H1 (cell line): ENCODE results near the gene NLN. TPM values are rescaled to one million over a fixed set of nuclear protein-coding genes. Genes with fewer than 3 reads are reported as not detected.

Source experiments
- CTCF ChIA-PET: fragments of 300-600 bp; sonication (Branson Sonifier 250); formaldehyde crosslinking; loops from one replicate; lab custom pipeline; 2021; ENCODE audit not compliant: partially characterized antibody; lab: Charles Lee
- POLR2A ChIA-PET: fragments of 300-600 bp; sonication (Branson Sonifier 250); formaldehyde crosslinking; loops from one replicate; lab custom pipeline; 2021; ENCODE audit warnings: inconsistent platforms; ENCODE audit not compliant: partially characterized antibody; lab: Charles Lee
- DNase-seq, 2 experiments: peaks; one replicate each; pipeline versions ENCODE4 v3.0.0 to v3.0.0-alpha.2; 2010 to 2022; ENCODE audit warnings: low spot score in 2 of 2, low read depth in 1 of 2, mixed read lengths in 1 of 2
- FAIRE-seq: peaks from 2 replicates; lab custom pipeline; 2011; peaks lifted over from hg19 to GRCh38; lab: Jason Lieb, UNC
- H2AFZ ChIP-seq: 2 replicates; pipeline ENCODE4 v1.8.1; 2012; ENCODE audit warnings: low read length, inconsistent platforms
- H2AK5ac ChIP-seq: 2 replicates; pipeline ENCODE4 v1.6.1; 2013; ENCODE audit warnings: low read depth, low read length
- H2BK120ac ChIP-seq: replicated peaks from 2 replicates; pipeline ENCODE3; 2013; ENCODE audit warnings: low read depth, low read length, inconsistent platforms
- H2BK12ac ChIP-seq: 2 replicates; pipeline ENCODE4 v1.6.1; 2013; ENCODE audit warnings: low read depth, low read length
- H2BK15ac ChIP-seq: 2 replicates; pipeline ENCODE4 v1.6.1; 2013; ENCODE audit warnings: low read length
- H2BK20ac ChIP-seq: 2 replicates; pipeline ENCODE4 v1.6.1; 2013; ENCODE audit warnings: low read length
- H2BK5ac ChIP-seq: 2 replicates; pipeline ENCODE4 v1.6.1; 2013; ENCODE audit warnings: low read depth, low read length
- H3K14ac ChIP-seq: 2 replicates; pipeline ENCODE4 v1.6.1; 2013; ENCODE audit warnings: inconsistent platforms; ENCODE audit not compliant: insufficient read length
- H3K18ac ChIP-seq: 2 replicates; pipeline ENCODE4 v1.6.1; 2013; ENCODE audit warnings: low read length; ENCODE audit errors: extremely low read depth
- H3K23ac ChIP-seq: 2 replicates; pipeline ENCODE4 v1.6.1; 2013; ENCODE audit warnings: inconsistent platforms; ENCODE audit not compliant: insufficient read length
- H3K23me2 ChIP-seq: 2 replicates; pipeline ENCODE4 v1.6.1; 2013; ENCODE audit warnings: low read depth, low read length
- H3K27ac ChIP-seq: 2 replicates; pipeline ENCODE4 v1.6.1; 2011; ENCODE audit warnings: low read depth, low read length, inconsistent platforms
- H3K27me3 ChIP-seq, 4 experiments: replicated peaks in 1 of 4; 1 replicate in 1 of 4; 2 replicates in 3 of 4; pipeline versions ENCODE4 v1.6.1 to v1.8.1; 2011 to 2013; ENCODE audit warnings: low read length in 3 of 4, mild to moderate bottlenecking in 3 of 4, inconsistent platforms in 2 of 4, mixed read lengths in 2 of 4, moderate library complexity in 1 of 4; ENCODE audit not compliant: control insufficient read depth in 3 of 4, insufficient read depth in 3 of 4; ENCODE audit errors: extremely low read depth in 1 of 4
- H3K36me3 ChIP-seq, 4 experiments: 2 replicates each; pipeline versions ENCODE4 v1.6.1 to v1.8.1; 2011 to 2013; ENCODE audit warnings: mild to moderate bottlenecking in 4 of 4, low read length in 3 of 4, moderate library complexity in 2 of 4, control low read depth in 1 of 4, inconsistent platforms in 1 of 4; ENCODE audit not compliant: insufficient read depth in 4 of 4, control insufficient read depth in 2 of 4
- H3K4ac ChIP-seq: replicated peaks from 2 replicates; pipeline ENCODE3; 2013; ENCODE audit warnings: low read length, low read depth, mixed read lengths, inconsistent platforms; ENCODE audit not compliant: insufficient read length
- H3K4me1 ChIP-seq, 4 experiments: replicated peaks in 1 of 4; 1 replicate in 1 of 4; 2 replicates in 3 of 4; pipeline versions ENCODE4 v1.6.1 to v1.8.1; 2011 to 2013; ENCODE audit warnings: low read length in 3 of 4, inconsistent platforms in 2 of 4, mixed read lengths in 1 of 4; ENCODE audit not compliant: insufficient read depth in 4 of 4, control insufficient read depth in 3 of 4
- H3K4me2 ChIP-seq, 2 experiments: 2 replicates each; pipeline versions ENCODE4 v1.6.1 to v1.8.1; 2011 to 2013; ENCODE audit warnings: low read depth in 2 of 2, low read length in 2 of 2, control low read depth in 1 of 2, inconsistent platforms in 1 of 2, mild to moderate bottlenecking in 1 of 2; ENCODE audit not compliant: insufficient read depth in 1 of 2
- H3K4me3 ChIP-seq, 4 experiments: fragments of 200-600, 300-600 bp in 1 of 4; sonication (generic), shearing (Covaris generic), sonication (Bioruptor Twin) in 1 of 4; 2 replicates each; pipeline versions ENCODE4 v1.5.1 to v1.8.1; 2011 to 2016; ENCODE audit warnings: low read length in 4 of 4, low read depth in 3 of 4, control low read depth in 2 of 4, inconsistent platforms in 2 of 4, mild to moderate bottlenecking in 2 of 4, mixed read lengths in 1 of 4, moderate library complexity in 1 of 4; ENCODE audit not compliant: insufficient read depth in 2 of 4; ENCODE audit errors: extremely low read depth in 1 of 4
- H3K56ac ChIP-seq: replicated peaks from 2 replicates; pipeline ENCODE3; 2013; ENCODE audit warnings: low read depth, mild to moderate bottlenecking, mixed read lengths, low read length, inconsistent platforms; ENCODE audit not compliant: insufficient read length
- H3K79me1 ChIP-seq: 2 replicates; pipeline ENCODE4 v1.6.1; 2013; ENCODE audit warnings: low read depth, low read length, control low read depth
- H3K79me2 ChIP-seq, 2 experiments: 2 replicates each; pipeline versions ENCODE4 v1.6.1 to v1.8.1; 2012 to 2013; ENCODE audit warnings: low read length in 2 of 2, mild to moderate bottlenecking in 2 of 2, inconsistent platforms in 1 of 2; ENCODE audit not compliant: insufficient read depth in 2 of 2, control insufficient read depth in 1 of 2
- H3K9ac ChIP-seq, 4 experiments: replicated peaks in 1 of 4; 1 replicate in 1 of 4; 2 replicates in 3 of 4; pipeline versions ENCODE4 v1.6.1 to v1.8.1; 2011 to 2013; ENCODE audit warnings: low read depth in 3 of 4, low read length in 3 of 4, control low read depth in 2 of 4, mild to moderate bottlenecking in 2 of 4, moderate library complexity in 2 of 4, inconsistent platforms in 1 of 4; ENCODE audit errors: extremely low read depth in 1 of 4
- H3K9me3 ChIP-seq, 2 experiments: 2 replicates each; pipeline versions ENCODE4 v1.6.1 to v1.8.1; 2012 to 2013; ENCODE audit warnings: mild to moderate bottlenecking in 2 of 2, moderate library complexity in 2 of 2, control low read depth in 1 of 2, inconsistent platforms in 1 of 2, low read depth in 1 of 2, low read length in 1 of 2, mixed read lengths in 1 of 2; ENCODE audit not compliant: insufficient read depth in 2 of 2
- H4K20me1 ChIP-seq, 2 experiments: replicated peaks in 1 of 2; 2 replicates each; pipeline versions ENCODE3 to v1.8.1; 2011 to 2013; ENCODE audit warnings: inconsistent platforms in 2 of 2, low read length in 2 of 2, mild to moderate bottlenecking in 1 of 2; ENCODE audit not compliant: insufficient read depth in 2 of 2, control insufficient read depth in 1 of 2
- H4K5ac ChIP-seq: 2 replicates; pipeline ENCODE4 v1.6.1; 2013; ENCODE audit warnings: low read length, low read depth, mixed read lengths, inconsistent platforms; ENCODE audit not compliant: insufficient read length
- H4K8ac ChIP-seq: 2 replicates; pipeline ENCODE4 v1.8.0; 2013; ENCODE audit warnings: mild to moderate bottlenecking, moderate library complexity, low read length, inconsistent platforms; ENCODE audit not compliant: insufficient read depth; ENCODE audit errors: extremely low read depth
- H4K91ac ChIP-seq: replicated peaks from 2 replicates; pipeline ENCODE3; 2013; ENCODE audit warnings: low read length, mixed read lengths, inconsistent platforms; ENCODE audit not compliant: insufficient read length
- ASH2L ChIP-seq: fragments of 200-600, 300-600 bp; sonication (generic); IDR thresholded peaks from one replicate; pipeline ENCODE4 v1.7.1; 2017; ENCODE audit warnings: low read length
- BCL11A ChIP-seq, 2 experiments: IDR thresholded peaks; one replicate each; pipeline ENCODE4 v1.6.1; 2011; ENCODE audit warnings: low read depth in 2 of 2, low read length in 2 of 2, mild to moderate bottlenecking in 2 of 2
- BRCA1 ChIP-seq: IDR thresholded peaks from 2 replicates; pipeline ENCODE4 v1.6.1; 2012; ENCODE audit warnings: low read depth, low read length, improper control_type of control experiment
- CTBP2 ChIP-seq: IDR thresholded peaks from 2 replicates; pipeline ENCODE4 v1.7.0; 2011; ENCODE audit warnings: borderline replicate concordance, mild to moderate bottlenecking, moderate library complexity, mixed read lengths, low read length; ENCODE audit not compliant: insufficient read depth, insufficient read length
- RBBP5 ChIP-seq: IDR thresholded peaks from 2 replicates; pipeline ENCODE4 v1.7.1; 2012; ENCODE audit warnings: low read depth, mild to moderate bottlenecking, inconsistent platforms, low read length, moderate library complexity, borderline replicate concordance
- SIRT6 ChIP-seq: IDR thresholded peaks from one replicate; pipeline ENCODE4 v1.7.1; 2012; ENCODE audit warnings: low read length, inconsistent platforms
- WGBS, 2 experiments: shearing (Covaris generic) in 1 of 2; methylation state at CpG; one replicate each; pipeline versions ENCODE4 v1.1.6 to v1.1.7; 2013 to 2015; ENCODE audit warnings: low lambda C conversion rate in 2 of 2, mixed read lengths in 2 of 2, inconsistent platforms in 1 of 2, low coverage in 1 of 2, missing lambda C conversion rate in 1 of 2; ENCODE audit not compliant: insufficient replicate concordance in 2 of 2, insufficient coverage in 1 of 2, insufficient read length in 1 of 2; ENCODE audit errors: extremely low coverage in 1 of 2, missing lambda C conversion rate in 1 of 2; 5-methylcytosine and 5-hydroxymethylcytosine counted together
- polyA plus RNA-seq, 7 experiments: library from polyadenylated mRNA; depleted of rRNA in 3 of 7; stranded (reverse) in 5 of 7; unstranded in 2 of 7; fragments of >200 nt in 5 of 7; fragments of 200-250 nt in 2 of 7; gene quantifications; 1 replicate in 5 of 7; 2 replicates in 1 of 7; 4 replicates in 1 of 7; pipeline versions ENCODE4 v1.2.1 to v1.2.3, GENCODE V29; 2011 to 2013; ENCODE audit warnings: missing spikeins in 2 of 7, mixed read lengths in 2 of 7
- total RNA-seq: library from RNA; stranded (reverse); fragmentation: NEBNext Ultra II Directional; extraction: Animal tissue kit (Norgen Biotek cat#: 25700); gene quantifications from 2 replicates; pipeline ENCODE4 v1.2.1, GENCODE V29; 2021

NLN gene
- total and polyA plus RNA-seq, 2 of the 8 experiments (the other 6 are each of a cell fraction or from before 2014, with no cell fraction given), result 46.7 to 192 TPM

DNA sequence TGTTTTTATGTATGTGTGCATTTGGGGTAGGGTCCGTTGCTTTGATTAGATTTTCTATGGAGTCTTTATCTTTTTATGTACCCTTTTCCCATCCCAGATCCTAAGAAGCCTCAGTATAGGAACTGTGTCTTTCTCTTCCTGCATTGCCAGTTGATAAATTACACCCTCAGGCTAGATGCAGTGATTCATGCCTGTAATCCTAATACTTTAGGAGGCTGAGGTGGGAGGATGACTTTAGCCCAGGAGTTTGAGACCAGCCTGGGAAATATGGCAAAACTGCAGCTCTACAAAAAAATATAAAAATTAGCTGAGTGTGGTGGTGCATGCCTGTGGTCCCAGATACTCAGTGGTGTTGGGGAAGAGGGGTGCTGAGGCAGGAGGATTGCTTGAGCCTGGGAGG, 40.2 kb downstream of the NLN start:
- Histone ChIP-seq H4K91ac (no peak overlapping the region), H3K56ac (no peak overlapping the region), H2AFZ (no peak overlapping the region), H4K5ac (no peak overlapping the region), H4K8ac (no peak overlapping the region), H3K23ac (no peak overlapping the region), H3K27ac (no peak overlapping the region), H4K20me1 (peaks cover 0 to 2% of the 10 kb centered on the region in 2 experiments), H2BK15ac (no peak overlapping the region), H3K36me3 (peaks cover 0 to 46% (median 27%) of the 10 kb centered on the region in 4 experiments; a peak in 7 of 8 replicates), H2BK120ac (no peak overlapping the region), H3K23me2 (no peaks in the 10 kb centered on the region), H3K18ac (no peak overlapping the region), H3K4me1 (peaks cover 0 to 5% (median 0%) of the 10 kb centered on the region in 4 experiments; a peak in 2 of 7 replicates), H3K27me3 (no peaks in the 10 kb centered on the region), H2BK12ac (no peak overlapping the region), H3K9me3 (no peaks in the 10 kb centered on the region), H3K4me3 (no peak overlapping the region), H2BK5ac (no peak overlapping the region), H3K9ac (no peak overlapping the region), H2BK20ac (no peak overlapping the region), H3K4ac (no peak overlapping the region), H3K79me1 (no peaks in the 10 kb centered on the region; the same call in none of the 2 replicates), H3K4me2 (no peak overlapping the region), H3K14ac (no peak overlapping the region), H3K79me2 (peaks cover 0 to 20% of the 10 kb centered on the region in 2 experiments; a peak in 2 of 4 replicates), H2AK5ac (no peak overlapping the region)
- DNase-seq (no peak), FAIRE-seq (no peak)
- 83% methylated on average over 1 of the region's 1 CpG; no CpG with 5 or more reads in 1 of the 2 experiments for WGBS, 2 experiments
- TF ChIP-seq RBBP5 (no peak), ASH2L (no peak), SIRT6 (no peak), BCL11A (IDR thresholded peaks at IDR 0.05; ENCODE audit: low read depth in 2 of 2, low read length in 2 of 2) (no peak), CTBP2 (no peak), BRCA1 (no peak)
- CTCF ChIA-PET, result interaction anchor here (0.9 kb wide), 1 partner anchor 19 kb away, joined by 3 read pairs; no protein-coding TSS in a partner anchor
- POLR2A ChIA-PET, result no interaction called here
